Peyer's patch (tissue), 4 donors: Measurements from ENCODE around the gene CSNK2A3. TPM values are rescaled to one million over a fixed set of nuclear protein-coding genes. Genes with fewer than 3 reads are reported as not detected.
A peak's percentile ranks its signal among the peaks of the same experiment; 100 is the strongest.

Source experiments
- DNase-seq, 3 donors: peaks; one replicate each; pipeline ENCODE4 v3.0.0-alpha.2; 2017 to 2019
- H3K27ac ChIP-seq, 4 donors: fragments of 200-600 bp; sonication (generic); one replicate each; pipeline ENCODE4 v1.5.1; 2016 to 2019
- H3K27me3 ChIP-seq, 2 donors: fragments of 200-600 bp; sonication (generic); one replicate each; pipeline ENCODE4 v1.5.1; 2019
- H3K36me3 ChIP-seq, 3 donors: fragments of 200-600 bp; sonication (generic); one replicate each; pipeline ENCODE4 v1.5.1; 2016 to 2019
- H3K4me1 ChIP-seq, 4 donors: fragments of 200-600 bp; sonication (generic); one replicate each; pipeline ENCODE4 v1.5.1; 2016 to 2019
- H3K4me3 ChIP-seq, 4 donors: fragments of 200-600 bp; sonication (generic); 1 replicate in 3 of 4; 2 replicates in 1 of 4; pipeline ENCODE4 v1.5.1; 2016 to 2019; ENCODE audit warnings: mild to moderate bottlenecking in 1 of 4
- H3K9me3 ChIP-seq, 4 donors: fragments of 200-600 bp; sonication (generic); one replicate each; pipeline ENCODE4 v1.5.1; 2016 to 2019; ENCODE audit warnings: mild to moderate bottlenecking in 1 of 4
- POLR2A ChIP-seq, 2 donors: fragments of 450-650 bp; IDR thresholded peaks; one replicate each; pipeline ENCODE4 v1.5.1; 2017; ENCODE audit warnings: antibody characterized with exemption in 2 of 2, mild to moderate bottlenecking in 2 of 2, moderate library complexity in 2 of 2
- total RNA-seq, 4 donors: library from RNA; depleted of rRNA; stranded (reverse); fragments of >200 nt; gene quantifications; one replicate each; pipeline ENCODE4 v1.1.0, GENCODE V29; 2016
- TF ChIP-seq, protein P1 (sequence below), 6 experiments: fragments of 450-650 bp in 4 of 6; fragments of 200-600 bp in 2 of 6; sonication (generic) in 1 of 6; IDR thresholded peaks; one replicate each; pipeline ENCODE4 v1.5.1; 2017 to 2019; ENCODE audit warnings: antibody characterized with exemption in 6 of 6, mild to moderate bottlenecking in 3 of 6, moderate library complexity in 1 of 6

Gene CSNK2A3
- total RNA-seq, 4 donors from 2014 or later, result 1.6 to 8.3 (median 2.0) TPM; not detected in 1

DNA sequence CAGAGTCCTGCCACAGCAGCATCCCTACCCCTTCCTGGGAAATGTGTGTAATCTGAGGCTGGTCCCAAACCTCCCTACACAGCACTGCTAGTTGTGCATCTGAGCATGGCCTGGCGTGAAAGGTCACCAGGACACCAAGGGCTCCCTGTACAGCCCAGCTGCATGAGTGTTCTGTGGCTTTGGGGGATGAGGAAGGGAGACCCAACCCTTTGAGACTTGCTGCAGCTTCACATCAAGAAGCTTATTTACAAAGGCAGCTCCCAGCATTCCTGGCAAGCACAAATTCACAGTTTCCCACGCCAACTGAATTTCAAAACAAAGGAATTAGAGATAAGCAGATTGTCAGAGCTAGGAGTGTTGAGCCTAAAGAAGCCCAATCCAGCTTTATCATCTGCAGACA is 32.2 kb downstream of the CSNK2A3 start:
- no peaks in the 10 kb centered on the region for H3K36me3 ChIP-seq
- H3K9me3 ChIP-seq, result no peaks in the 10 kb centered on the region
- TF ChIP-seq, protein P1, sequence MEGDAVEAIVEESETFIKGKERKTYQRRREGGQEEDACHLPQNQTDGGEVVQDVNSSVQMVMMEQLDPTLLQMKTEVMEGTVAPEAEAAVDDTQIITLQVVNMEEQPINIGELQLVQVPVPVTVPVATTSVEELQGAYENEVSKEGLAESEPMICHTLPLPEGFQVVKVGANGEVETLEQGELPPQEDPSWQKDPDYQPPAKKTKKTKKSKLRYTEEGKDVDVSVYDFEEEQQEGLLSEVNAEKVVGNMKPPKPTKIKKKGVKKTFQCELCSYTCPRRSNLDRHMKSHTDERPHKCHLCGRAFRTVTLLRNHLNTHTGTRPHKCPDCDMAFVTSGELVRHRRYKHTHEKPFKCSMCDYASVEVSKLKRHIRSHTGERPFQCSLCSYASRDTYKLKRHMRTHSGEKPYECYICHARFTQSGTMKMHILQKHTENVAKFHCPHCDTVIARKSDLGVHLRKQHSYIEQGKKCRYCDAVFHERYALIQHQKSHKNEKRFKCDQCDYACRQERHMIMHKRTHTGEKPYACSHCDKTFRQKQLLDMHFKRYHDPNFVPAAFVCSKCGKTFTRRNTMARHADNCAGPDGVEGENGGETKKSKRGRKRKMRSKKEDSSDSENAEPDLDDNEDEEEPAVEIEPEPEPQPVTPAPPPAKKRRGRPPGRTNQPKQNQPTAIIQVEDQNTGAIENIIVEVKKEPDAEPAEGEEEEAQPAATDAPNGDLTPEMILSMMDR (IDR thresholded peaks at IDR 0.05), result no peak
- no peak for TF ChIP-seq POLR2A (IDR thresholded peaks at IDR 0.05)
- H3K4me1 ChIP-seq, result no peaks in the 10 kb centered on the region
- H3K27me3 ChIP-seq, result no peaks in the 10 kb centered on the region
- no peak for DNase-seq
- no peak overlapping the region for H3K4me3 ChIP-seq
- H3K27ac ChIP-seq, result no peak overlapping the region

GRCh38 chr11:11318961-11319360 is 34.1 kb downstream of the CSNK2A3 start:
- no peaks in the 10 kb centered on the region for H3K36me3 ChIP-seq
- no peak overlapping the region for H3K4me3 ChIP-seq
- H3K27ac ChIP-seq, result no peak overlapping the region
- H3K4me1 ChIP-seq, result no peaks in the 10 kb centered on the region
- TF ChIP-seq, protein P1 (IDR thresholded peaks at IDR 0.05), result no peak
- TF ChIP-seq POLR2A (IDR thresholded peaks at IDR 0.05), result no peak
- no peak for DNase-seq
- no peaks in the 10 kb centered on the region for H3K27me3 ChIP-seq
- H3K9me3 ChIP-seq, result no peaks in the 10 kb centered on the region

- no peaks in the 10 kb centered on the region for H3K36me3 ChIP-seq
- no peaks in the 10 kb centered on the region for H3K4me1 ChIP-seq
- no peak overlapping the region for H3K27ac ChIP-seq
- H3K9me3 ChIP-seq, result no peaks in the 10 kb centered on the region
- no peak overlapping the region for H3K4me3 ChIP-seq
- TF ChIP-seq POLR2A (IDR thresholded peaks at IDR 0.05), result no peak
- TF ChIP-seq, protein P1 (IDR thresholded peaks at IDR 0.05), result no peak
- H3K27me3 ChIP-seq, result no peaks in the 10 kb centered on the region
- DNase-seq, result no peak
These were observed 34.6 kb downstream of the CSNK2A3 start for GRCh38 chr11:11318461-11318860.

DNA sequence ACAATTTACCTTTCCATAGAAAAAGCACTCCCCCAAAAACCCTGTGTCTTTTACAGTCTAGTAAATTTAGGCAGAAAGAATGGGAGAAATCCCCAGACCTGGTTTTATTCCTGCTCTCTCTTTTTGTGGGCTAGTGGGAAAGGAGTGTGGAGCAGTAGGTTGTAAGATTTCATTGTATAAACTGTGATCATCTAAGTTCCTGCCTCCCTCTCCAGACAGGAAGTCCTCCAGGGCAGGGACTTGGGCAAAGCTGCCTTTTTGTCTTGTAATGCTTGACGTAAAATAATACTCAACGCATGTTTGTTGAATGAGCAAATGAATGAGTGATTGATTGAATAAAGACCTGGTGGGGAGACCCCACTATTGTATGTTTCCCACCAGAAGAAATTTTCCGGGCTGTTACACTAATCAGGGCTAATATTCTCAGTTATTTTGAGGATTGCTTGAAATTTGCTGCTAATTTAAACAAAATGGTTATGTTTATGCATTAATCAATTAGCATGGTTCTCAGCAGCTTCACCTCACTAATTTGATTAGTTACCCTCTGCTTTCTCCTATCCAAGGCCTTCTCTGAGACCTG is 36.3 kb downstream of the CSNK2A3 start:
- DNase-seq, result no peak
- Histone ChIP-seq H3K4me1 (no peaks in the 10 kb centered on the region), H3K9me3 (no peaks in the 10 kb centered on the region), H3K36me3 (no peaks in the 10 kb centered on the region), H3K4me3 (no peak overlapping the region), H3K27me3 (no peaks in the 10 kb centered on the region), H3K27ac (no peak overlapping the region)
- TF ChIP-seq POLR2A (IDR thresholded peaks at IDR 0.05), result no peak
- TF ChIP-seq, protein P1 (IDR thresholded peaks at IDR 0.05), result no peak

DNA sequence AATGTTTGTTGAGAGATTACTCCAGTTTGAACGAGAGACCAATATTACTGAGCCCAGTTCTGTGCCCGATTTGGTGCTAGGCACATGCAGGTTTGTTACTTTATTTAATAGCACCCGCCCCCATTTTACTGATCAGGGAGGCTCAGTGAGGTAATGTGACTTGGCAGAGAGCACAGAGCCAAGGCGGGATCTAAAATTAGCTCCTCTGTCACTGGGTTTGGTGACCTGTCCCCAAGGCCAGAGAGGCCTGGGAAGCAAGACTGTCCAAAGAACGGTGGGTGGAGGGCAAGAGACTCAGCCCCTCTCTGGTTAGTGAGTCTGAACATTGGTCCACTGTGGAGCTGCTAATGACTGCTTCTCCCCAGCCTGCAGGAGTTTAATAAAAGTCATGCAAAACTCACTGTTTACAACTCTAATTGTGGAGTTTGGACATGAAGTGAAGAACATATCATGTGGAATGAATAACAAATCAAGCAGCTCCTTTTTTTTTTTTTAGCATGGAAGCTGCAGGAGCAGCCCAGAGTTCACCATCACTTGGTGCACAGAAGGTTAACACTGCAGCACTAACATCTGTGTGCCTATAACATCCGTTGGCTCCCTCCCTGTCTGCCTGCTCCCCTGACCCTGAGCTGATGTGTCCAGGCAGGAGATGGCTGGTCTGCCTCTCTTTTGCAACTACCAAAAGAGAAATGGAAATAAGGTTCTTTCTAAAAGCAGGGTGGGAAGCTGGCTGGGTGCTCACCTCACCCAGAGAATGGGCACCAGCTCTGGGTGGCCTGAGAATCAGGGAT is 39.0 kb downstream of the CSNK2A3 start:
- Histone ChIP-seq H3K9me3 (no peaks in the 10 kb centered on the region), H3K27ac (peak overlapping the region in 1 of 4 donors; percentile 14), H3K36me3 (no peaks in the 10 kb centered on the region), H3K4me1 (no peaks in the 10 kb centered on the region), H3K4me3 (no peak overlapping the region), H3K27me3 (no peaks in the 10 kb centered on the region)
- no peak for DNase-seq
- no peak for TF ChIP-seq POLR2A (IDR thresholded peaks at IDR 0.05)
- TF ChIP-seq, protein P1 (IDR thresholded peaks at IDR 0.05), result no peak
